DOHH2 (cell line): Measurements from ENCODE around the gene CST6.

Source experiments
- CTCF ChIP-seq: fragments of 200-600 bp; sonication (generic); IDR thresholded peaks from one replicate; pipeline ENCODE4 v1.5.1; 2014; ENCODE audit warnings: antibody characterized with exemption, mild to moderate bottlenecking, low read depth, low read length; ENCODE audit not compliant: poor library complexity, severe bottlenecking
- EZH2phosphoT487 ChIP-seq: fragments of 200-600 bp; sonication (generic); IDR thresholded peaks from 2 replicates; pipeline ENCODE4 v1.6.1; 2017; ENCODE audit warnings: borderline replicate concordance, mild to moderate bottlenecking, antibody characterized with exemption, low read length, moderate library complexity, mixed read lengths

GRCh38 chr11:66047541-66048365, 35.9 kb downstream of the CST6 start:
- no peak for TF ChIP-seq CTCF
- no peak for TF ChIP-seq EZH2phosphoT487
